GM19035 (cell line): ENCODE results near the gene CUEDC1.
"Not testable (repeated sequence)": the region's sequence is repeated elsewhere in the genome, so short reads cannot be mapped to it uniquely, and the experiment has no call there.

Experiments
- ATAC-seq: cut with Tn5 transposase; IDR thresholded peaks from one replicate; pipeline ENCODE4 v1.9.1; 2021; ENCODE audit not compliant: unreplicated experiment

CUEDC1 gene

GRCh38 chr17:57985675-57985974 is 30.4 kb upstream of the CUEDC1 start:
- ATAC-seq, result no peak

GRCh38 chr17:57984936-57985674 is 29.9 kb upstream of the CUEDC1 start:
- ATAC-seq, result no peak

GRCh38 chr17:57984261-57984890 is 29.2 kb upstream of the CUEDC1 start:
- no peak for ATAC-seq

- no peak for ATAC-seq
Measured at GRCh38 chr17:57983446-57983845, 28.2 kb upstream of the CUEDC1 start.

- ATAC-seq, result no peak
Measured at GRCh38 chr17:57982452-57983170, 27.4 kb upstream of the CUEDC1 start.

GRCh38 chr17:57980522-57980921 is 25.3 kb upstream of the CUEDC1 start:
- ATAC-seq, result no peak

- ATAC-seq, result no peak
Measured at GRCh38 chr17:57979076-57979475, 23.9 kb upstream of the CUEDC1 start.

- no peak for ATAC-seq
Measured at GRCh38 chr17:57976594-57976993, 21.4 kb upstream of the CUEDC1 start.

- no peak for ATAC-seq
Measured at GRCh38 chr17:57975044-57975443, 19.8 kb upstream of the CUEDC1 start.

- ATAC-seq, result not testable (repeated sequence)
Measured at GRCh38 chr17:57974053-57974824, 19.0 kb upstream of the CUEDC1 start.

- ATAC-seq, result no peak
Measured at GRCh38 chr17:57972151-57972550, 16.9 kb upstream of the CUEDC1 start.

- ATAC-seq, result no peak
Measured at GRCh38 chr17:57971572-57971971, 16.4 kb upstream of the CUEDC1 start.

- no peak for ATAC-seq
Measured at GRCh38 chr17:57970710-57971109, 15.5 kb upstream of the CUEDC1 start.

GRCh38 chr17:57968456-57968855 is 13.2 kb upstream of the CUEDC1 start:
- no peak for ATAC-seq

- ATAC-seq, result no peak
Measured at GRCh38 chr17:57966875-57967274, 11.7 kb upstream of the CUEDC1 start.

- ATAC-seq, result no peak
Measured at GRCh38 chr17:57966246-57966645, 11.0 kb upstream of the CUEDC1 start.

GRCh38 chr17:57965521-57966160 is 10.4 kb upstream of the CUEDC1 start:
- no peak for ATAC-seq

- no peak for ATAC-seq
Measured at GRCh38 chr17:57963149-57963511, 7.9 kb upstream of the CUEDC1 start.

GRCh38 chr17:57962279-57963148 is 7.3 kb upstream of the CUEDC1 start:
- ATAC-seq, result no peak

- no peak for ATAC-seq
Measured at GRCh38 chr17:57959929-57960328, 4.7 kb upstream of the CUEDC1 start.
